Right renal pelvis (tissue), 4 donors: ENCODE data around the gene COTL1. TPM values are rescaled to one million over a fixed set of nuclear protein-coding genes. Genes with fewer than 3 reads are reported as not detected.

Source experiments
- DNase-seq, 4 donors: peaks; one replicate each; pipeline ENCODE4 v3.0.0-alpha.2; 2013; ENCODE audit warnings: low read depth in 4 of 4, low spot score in 3 of 4, missing footprints in 1 of 4
- polyA plus RNA-seq, 4 donors: library from polyadenylated mRNA; unstranded; fragments of 120-200 nt; gene quantifications; one replicate each; pipeline ENCODE4 v1.2.1, GENCODE V29; 2013; ENCODE audit not compliant: insufficient read length in 4 of 4

Gene COTL1
- polyA plus RNA-seq, 4 donors: 135 to 166 (median 153) TPM

DNA sequence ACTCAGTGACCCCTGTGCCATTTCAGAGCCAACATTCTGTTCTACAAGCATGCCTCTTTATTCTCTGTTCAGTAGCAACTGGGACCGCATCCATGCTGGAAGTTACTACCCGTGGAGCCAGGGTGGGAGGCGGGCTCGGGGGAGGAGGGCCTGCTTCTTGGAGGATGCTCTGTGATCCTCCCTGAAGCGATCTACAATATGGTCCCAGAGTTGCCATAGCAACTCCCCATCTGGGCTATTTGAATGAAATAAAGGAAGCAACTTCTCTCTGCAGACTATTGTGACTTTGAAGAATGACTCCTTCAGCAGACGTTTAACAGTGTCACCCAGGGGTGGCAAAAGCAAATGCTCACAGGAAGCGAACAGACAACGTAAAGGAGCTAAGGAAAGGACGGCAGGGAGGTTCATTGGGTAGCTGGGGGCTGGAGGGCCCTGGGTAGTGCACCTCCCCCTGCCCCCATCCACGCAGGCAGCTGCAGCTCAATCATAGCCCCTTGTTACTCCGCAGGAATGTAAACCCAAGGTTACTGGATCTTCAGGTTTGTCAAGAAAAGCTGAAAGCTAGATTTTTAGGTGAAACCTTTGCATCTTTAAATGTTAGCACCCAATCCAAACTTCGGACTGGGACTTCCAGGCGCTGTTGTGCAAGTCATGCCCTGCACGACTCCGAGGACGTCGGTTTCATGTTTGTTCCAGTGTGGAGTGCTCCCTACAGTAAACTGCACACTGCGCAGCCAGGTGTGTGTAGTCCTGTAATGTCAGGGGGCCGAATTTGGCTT is 62.3 kb downstream of the COTL1 start:
- no peak for DNase-seq

DNA sequence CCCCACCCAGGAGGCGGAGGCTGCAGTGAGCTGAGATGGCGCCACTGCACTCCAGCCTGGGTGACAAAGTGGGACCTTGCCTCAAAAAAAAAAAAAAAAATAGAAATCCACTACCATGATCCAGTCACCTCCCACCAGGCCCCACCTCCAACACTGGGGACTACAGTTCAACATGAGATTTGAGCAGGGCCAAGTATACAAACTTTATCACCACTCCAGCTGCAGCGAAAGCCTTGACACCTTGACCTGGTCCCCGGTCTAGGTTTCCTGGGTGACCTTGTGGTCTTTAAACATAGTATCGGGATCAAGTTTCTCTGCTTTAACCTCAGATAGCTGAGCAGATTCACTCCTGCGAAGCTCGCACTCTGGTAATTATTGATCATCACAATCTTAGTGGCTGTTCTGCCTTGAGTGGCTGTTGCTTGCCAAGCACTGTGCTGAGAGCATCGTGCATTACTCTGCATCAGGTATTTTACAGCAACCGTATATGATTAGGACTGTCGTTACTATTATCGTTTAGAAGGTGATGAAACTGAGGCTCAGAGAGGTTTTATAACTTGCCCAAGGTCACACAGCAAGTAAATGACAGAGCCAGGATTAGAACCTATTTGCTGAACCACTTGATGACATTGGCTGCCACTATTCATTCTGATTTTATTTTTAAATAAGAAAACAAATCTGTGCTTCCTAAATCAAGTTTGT is 63.1 kb downstream of the COTL1 start:
- DNase-seq: no peak

DNA sequence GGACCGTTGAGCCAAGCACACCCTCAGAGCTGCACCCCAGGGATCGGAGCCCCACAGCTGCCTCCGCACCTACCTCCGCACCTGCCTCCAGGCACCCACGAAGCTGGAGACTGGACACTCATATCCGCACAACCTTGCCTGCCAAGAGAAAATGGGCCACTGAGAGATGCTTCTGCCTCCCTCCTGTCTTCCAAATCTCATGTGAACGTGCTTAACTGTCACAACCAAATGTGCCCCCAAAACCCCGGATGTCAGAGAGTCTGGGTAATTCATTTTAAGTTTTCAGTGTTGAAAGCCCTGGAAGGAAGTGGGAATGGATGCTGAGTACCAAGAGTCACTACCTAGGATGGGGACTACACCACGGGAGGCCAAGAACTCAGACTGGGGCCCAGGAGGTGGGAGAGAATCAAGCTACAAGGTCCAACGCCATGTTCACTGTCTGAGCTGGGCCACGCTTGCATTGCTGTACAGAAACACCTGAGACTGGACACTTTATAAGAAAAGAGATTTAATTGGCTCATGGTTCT is 63.9 kb downstream of the COTL1 start:
- no peak for DNase-seq

DNA sequence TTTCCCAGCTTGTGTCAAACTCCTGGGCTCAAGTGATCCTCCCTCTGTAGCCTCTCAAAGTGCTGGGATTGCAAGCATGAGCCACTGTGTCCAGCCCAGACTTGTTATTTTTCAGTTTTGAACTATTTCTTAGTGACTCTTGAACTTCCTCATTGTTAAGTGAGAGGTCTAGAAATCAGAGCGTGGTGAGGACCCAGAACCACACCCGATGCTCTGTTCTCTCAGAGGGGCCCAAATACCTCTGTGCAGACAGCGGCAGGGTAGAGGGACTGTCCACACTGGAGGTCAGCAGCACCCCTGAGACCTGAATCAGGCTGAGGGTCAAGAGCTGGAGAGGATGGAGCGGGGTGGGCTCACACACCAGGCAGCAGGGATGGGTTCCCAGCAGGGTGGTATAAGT is 65.7 kb downstream of the COTL1 start:
- no peak for DNase-seq

DNA sequence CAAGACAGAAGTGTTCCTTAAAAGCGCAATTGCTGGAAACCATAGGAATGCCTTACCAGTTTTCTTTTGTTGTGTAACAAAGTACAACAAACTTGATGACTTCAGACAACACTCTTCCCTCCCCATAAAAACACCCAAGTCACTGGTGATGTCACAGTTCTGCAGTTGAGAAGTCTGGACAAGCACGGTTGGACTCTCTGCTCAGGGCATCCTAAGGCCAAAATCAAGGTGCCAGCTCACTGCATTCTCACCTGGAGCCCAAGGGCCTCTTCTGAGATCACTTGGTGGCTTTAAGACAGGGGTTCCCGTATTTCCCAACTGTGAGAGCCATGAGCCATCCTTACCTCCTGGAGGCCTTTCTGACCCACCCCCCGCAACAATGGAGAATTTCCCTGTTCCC is 67.8 kb downstream of the COTL1 start:
- no peak for DNase-seq

DNA sequence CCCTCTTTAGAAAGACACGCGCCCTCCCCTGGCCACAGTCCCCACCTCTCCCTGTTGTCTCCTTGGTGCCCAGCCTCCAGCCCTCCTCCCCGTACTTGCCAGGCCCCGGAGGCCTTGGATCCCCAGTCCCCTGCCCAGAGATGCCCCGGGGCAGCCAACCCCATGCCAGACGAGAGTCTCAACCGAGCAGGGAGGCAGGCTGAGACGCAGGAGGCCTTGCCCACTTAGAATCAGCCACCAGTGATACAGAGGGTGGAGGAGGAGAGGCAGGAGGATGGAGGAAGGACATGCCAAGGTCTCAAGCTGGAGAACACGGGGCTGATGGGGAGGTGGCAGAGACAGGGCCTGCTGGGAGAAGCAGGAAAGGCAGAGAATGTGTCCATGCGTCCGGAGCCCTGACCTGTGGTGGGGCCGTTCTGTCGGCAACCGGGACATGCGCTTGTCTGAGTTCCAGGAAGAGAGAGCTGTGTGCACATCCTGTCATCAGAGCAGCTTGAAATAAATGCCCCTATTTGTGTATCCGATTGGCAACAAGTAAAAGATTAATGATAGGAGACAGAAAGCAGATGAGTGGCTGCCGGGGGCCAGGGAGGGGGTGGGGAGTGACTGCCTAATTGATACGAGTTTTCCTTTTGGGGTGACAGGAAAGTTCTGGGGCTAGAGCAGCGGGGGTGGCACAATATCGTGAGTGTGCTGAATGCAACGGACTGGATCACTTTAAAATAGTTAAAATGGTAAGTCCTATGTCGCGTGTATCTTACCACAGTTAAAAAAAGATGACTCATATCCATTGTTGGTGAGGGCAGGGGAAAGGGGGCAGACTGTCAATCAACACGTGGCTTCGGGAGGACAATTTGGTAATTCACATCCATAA is 68.7 kb downstream of the COTL1 start:
- DNase-seq: no peak

DNA sequence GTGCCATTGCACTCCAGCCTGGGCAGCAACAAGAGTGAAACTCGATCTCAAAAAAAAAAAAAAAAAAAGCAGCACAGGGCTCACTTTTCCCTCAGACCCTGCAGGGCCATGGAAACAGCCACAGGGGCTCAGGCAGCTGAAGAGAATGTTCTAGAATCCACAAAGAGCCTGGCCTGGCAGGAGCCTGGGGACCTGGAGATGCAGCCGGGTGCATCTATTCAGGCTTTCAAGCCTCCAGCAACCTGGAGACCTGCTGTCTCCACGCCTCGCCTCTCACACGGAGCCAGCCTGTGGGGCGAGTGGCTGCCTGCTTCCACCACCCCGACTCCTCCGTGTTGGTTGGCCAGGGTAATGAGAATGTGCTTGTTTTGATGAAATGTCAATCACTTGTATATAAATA is 69.4 kb downstream of the COTL1 start:
- no peak for DNase-seq

DNA sequence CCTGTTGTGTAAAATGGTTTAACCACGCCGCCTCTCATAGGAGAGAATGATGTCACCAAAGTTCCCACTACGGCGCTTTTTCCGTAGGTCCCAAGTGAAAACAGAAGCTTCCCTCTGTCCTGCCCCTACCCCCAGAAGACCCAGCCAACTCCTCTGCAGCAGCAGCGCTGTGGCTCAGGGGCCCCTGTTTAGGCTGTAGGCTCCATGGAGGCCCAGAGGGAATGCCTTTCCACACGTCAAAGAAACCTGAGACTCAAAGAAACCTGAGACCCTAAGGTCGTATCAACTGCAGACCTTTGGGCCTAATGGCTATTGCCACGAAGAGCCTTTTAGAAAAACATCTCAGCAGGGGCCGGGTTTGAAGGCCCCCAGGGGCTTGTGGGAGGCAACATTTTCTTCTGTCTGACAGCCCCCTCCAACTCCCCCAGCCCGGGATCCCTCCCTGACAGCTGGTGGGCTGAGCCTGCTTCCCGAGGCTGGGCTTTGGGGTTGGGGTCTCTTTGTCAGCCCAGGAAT is 70.3 kb downstream of the COTL1 start:
- DNase-seq: no peak

DNA sequence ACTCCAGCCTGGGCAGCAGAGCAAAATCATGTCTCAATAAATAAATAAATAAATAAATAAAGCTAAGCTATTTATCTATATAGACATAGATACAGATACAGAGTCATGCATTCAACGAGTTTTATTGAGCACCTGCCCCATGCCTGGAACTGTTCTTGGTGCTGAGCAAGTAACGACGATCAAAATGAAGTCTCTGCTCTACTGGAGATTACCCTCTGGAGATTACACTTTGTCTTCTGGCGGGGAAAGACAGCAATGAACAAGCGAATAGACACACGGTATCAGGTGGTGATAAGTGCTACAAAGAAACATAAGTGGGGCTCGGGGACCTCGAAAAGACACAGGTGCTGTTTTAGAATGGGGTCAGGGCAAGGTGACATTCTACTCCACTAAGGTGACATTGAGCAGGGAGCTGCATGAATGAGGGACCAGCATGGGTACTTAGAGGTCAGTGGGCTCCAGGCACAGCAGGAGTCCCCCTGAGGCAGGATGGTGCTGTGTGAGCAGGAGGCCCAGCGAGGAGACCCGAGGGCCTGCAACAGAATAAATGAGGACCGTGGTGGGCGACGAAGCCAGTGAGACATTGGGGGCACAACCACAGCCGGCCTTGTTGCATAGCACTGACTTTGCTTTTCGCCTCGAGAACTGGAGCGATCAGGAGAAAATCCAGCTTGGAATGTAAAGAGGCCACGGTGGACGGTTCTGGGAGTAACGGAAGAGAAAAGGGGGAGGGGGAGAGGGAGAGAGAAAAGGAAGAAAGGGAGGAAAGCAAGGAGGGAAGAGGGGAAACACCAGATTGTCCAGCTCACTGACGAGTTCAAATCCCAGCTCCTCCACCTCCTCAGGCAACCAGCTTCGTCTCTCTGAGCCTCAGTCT is 71.0 kb downstream of the COTL1 start:
- DNase-seq: no peak

DNA sequence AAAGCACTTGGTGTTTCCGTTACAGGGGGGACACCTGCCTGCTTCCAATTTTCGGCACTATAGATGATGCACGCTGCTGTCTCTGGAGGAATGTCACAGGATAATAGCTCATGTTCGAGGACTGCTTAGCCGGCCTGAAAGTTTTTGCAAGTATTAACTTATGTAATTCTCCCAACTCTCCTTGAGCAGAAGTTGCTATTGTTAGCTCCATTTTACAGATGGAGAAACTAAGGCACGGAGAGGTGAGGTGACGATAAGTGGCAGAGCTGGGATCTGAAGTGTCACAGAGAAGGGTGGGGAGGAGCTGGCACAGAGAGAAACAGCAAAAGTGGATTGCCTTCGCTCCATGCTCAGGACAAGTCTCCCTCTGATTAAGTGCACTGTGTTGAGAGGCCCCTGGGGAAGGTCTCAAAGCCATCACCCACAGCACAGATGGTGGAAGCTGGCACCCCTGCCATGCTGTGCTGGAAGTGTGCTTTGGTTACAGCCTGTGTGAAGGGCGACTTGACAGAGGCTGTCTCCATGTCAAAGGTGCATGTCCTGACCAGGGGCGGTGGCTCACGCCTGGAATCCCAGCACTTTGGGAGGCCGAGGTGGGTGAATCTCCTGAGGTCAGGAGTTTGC is 72.7 kb downstream of the COTL1 start:
- no peak for DNase-seq

- DNase-seq: no peak
Observed at GRCh38 chr16:84544031-84544773, 73.7 kb downstream of the COTL1 start.

DNA sequence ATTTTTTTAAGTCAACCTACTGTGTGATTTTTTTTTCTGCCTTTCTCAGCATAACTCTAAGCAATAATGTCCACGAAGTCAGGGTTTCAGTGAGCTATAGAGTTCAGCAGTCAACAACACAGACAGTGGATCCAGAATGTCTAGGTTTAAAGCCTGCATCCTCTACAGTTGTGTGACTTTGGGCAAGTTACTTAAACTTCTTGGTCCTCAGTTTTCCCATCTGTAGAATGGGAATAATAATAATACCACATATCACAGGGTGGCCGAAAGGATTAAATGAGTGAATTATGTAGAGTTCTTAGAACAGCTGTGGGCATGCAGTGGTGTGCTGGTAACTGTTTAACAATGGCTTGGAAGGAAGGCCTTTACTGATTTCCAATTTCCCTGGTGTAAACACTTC is 74.6 kb downstream of the COTL1 start:
- DNase-seq: no peak

GRCh38 chr16:84541999-84542817 is 75.7 kb downstream of the COTL1 start:
- no peak for DNase-seq

DNA sequence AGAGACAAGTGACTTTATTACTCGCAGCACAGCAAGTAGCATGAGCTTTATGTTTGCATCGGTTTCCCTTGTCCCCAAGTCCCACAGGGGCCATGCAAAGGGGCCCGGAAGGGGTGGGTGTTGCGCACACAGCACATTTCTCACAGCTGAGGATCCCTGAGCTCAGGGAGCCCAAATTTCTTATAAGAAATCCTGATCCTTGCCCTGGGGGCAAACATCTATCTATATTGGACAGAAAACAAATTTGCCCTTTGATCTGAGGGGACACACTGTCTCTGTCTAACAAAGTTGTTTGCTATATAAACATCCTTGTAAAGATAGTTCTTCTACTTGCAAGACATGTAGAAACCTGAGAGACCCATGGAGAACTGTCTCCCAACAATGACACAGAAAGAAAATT is 77.7 kb downstream of the COTL1 start:
- DNase-seq: no peak

GRCh38 chr16:84538222-84538840 is 79.5 kb downstream of the COTL1 start:
- no peak for DNase-seq

GRCh38 chr16:84537491-84538151 is 80.3 kb downstream of the COTL1 start:
- no peak for DNase-seq

- DNase-seq: no peak
Observed at GRCh38 chr16:84535851-84536250, 82.0 kb downstream of the COTL1 start.
